Measurements from ENCODE around the gene MCM3AP.
"Not testable (repeated sequence)": the region's sequence is repeated elsewhere in the genome, so short reads cannot be mapped to it uniquely, and the experiment has no call there.

MCM3AP gene

DNA sequence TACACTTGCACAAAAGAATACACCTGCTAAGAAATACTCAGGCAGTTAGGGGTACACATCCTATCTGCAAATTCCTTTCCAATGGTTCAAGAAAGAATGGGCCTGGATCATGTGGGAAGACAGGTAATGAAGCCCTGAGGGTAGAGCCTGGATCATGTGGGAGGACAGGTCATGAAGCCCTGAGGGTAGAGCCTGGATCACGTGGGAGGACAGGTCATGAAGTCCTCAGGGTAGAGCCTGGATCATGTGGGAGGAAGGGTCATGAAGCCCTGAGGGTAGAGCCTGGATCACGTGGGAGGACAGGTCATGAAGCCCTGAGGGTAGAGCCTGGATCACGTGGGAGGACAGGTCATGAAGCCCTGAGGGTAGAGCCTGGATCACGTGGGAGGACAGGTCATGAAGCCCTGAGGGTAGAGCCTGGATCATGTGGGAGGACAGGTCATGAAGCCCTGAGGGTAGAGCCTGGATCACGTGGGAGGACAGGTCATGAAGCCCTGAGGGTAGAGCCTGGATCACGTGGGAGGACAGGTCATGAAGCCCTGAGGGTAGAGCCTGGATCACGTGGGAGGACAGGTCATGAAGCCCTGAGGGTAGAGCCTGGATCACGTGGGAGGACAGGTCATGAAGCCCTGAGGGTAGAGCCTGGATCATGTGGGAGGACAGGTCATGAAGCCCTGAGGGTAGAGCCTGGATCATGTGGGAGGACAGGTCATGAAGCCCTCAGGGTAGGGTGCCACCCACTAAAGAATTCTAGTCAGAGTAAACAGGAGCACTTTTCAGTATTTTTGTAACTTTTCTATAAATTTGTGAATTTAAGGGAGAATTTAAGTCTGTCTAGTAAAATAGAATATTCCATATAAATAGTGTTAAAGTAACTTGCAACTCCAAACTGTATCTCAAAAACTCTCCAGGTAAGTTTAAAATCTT is 84.3 kb downstream of the MCM3AP start:
- DNase-seq (ENCODE audit: low spot score) = not testable (repeated sequence)

GRCh38 chr21:46199436-46200373 is 85.7 kb downstream of the MCM3AP start:
- no peak for DNase-seq (ENCODE audit: low spot score)

DNA sequence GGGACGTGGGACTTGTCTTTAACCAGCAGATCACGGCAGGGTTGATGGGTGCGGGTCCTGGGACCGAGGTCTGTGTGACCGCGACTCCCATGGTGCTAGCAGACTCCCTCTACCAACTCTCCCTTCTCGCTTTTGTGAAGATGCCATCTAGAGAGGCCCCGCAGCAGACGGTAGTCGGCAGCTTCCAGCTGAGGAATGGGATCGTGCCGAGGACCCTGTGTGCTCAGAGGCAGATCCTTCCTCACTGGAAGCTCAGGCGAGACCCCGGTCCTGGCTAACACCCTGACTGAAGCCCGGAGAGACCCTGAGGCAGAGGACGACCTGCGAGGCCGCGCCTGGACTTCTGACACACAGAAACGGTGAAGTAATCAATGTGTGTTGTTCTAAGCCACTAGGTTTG is 88.7 kb downstream of the MCM3AP start:
- DNase-seq (ENCODE audit: low spot score) = no peak

DNA sequence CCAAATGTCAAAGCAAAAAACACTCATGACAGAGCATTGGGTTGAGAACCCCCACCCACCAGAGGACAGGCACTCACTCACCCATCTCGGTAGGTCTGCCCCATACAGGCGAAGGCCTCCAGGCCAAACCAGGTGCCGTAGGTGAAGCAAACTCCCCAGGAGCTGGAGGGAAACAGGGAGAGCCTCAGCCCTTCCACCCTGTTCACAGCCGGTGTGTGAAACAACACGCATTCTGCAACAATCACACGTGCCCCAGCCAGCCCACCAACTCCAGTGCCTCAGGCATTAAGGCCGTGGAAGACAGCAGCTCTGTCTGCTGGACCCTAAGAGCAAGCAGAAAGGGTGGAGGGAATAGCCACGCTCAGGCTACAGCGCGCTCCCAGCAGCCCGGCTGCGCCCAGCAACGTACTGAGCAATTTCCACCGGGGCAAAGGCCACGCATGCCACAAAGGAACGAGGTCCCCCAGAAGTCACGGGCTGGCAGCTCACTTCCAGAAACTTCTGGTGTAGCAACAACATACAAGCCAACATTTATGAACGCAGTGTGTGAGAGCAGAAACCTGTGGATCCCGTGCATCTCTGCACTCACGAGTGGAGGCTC is 89.7 kb downstream of the MCM3AP start:
- DNase-seq (ENCODE audit: low spot score) = no peak

- no peak for DNase-seq (ENCODE audit: low spot score)
Observed at GRCh38 chr21:46194374-46195334, 90.8 kb downstream of the MCM3AP start.

DNA sequence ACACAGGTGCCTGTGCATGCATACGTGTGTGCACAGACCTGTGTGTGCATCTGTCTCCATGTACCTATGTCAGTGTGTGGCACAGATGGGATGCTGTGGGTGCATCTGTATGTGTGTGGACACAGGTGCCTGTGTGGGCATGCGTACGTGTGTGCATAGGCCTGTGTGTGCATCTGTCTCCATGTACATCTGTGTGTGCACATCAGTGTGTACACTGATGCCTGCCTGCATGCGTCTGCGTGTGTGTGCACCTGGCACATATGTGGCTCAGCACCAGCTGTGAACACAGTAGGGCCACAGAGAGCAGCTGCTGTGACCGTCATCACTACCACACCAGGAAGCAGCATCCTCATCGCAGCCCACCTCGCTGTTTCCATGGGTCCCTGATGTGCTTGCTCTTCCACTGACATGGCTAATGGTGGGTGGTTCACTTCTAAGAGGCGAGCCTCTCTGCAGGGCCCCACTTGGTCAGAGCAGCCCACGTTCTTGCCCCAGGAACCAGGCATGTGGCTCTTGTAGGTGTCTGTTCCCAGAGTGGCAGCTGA is 91.5 kb downstream of the MCM3AP start:
- no peak for DNase-seq (ENCODE audit: low spot score)

- DNase-seq (ENCODE audit: low spot score) = no peak
Observed at GRCh38 chr21:46191686-46192575, 93.5 kb downstream of the MCM3AP start.

GRCh38 chr21:46191257-46191685 is 94.1 kb downstream of the MCM3AP start:
- DNase-seq (ENCODE audit: low spot score) = no peak

DNA sequence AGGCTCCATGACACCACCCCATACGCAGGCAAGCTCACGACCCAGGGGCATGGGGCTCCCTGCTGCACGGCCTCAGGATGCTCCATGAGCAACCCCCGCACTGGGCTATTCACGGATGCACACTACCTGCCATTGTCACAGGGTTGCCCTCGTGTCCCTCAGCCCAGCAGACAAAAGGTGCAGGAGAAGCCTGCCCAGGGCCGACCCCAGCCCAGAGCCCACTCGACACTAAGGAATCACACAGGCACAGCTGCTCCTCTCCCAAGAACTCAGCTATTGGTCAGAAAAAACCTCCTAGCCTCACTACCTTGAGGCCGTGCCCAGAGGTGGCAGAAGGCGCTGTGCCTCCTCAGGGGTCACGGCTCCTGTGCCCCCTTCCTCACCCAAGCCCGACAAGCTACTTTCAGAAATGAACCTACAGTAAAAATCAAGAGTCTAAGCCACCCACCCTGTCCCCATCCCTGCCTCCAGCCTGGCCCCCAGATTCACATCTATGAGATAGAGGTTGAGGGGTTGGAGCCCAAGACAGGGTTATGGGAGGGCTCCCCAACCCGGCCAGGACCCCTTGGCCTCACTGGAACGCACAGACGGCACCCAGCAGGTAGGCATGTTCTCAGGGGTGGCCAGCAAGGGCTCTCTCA is 94.8 kb downstream of the MCM3AP start:
- DNase-seq (ENCODE audit: low spot score) = no peak

DNA sequence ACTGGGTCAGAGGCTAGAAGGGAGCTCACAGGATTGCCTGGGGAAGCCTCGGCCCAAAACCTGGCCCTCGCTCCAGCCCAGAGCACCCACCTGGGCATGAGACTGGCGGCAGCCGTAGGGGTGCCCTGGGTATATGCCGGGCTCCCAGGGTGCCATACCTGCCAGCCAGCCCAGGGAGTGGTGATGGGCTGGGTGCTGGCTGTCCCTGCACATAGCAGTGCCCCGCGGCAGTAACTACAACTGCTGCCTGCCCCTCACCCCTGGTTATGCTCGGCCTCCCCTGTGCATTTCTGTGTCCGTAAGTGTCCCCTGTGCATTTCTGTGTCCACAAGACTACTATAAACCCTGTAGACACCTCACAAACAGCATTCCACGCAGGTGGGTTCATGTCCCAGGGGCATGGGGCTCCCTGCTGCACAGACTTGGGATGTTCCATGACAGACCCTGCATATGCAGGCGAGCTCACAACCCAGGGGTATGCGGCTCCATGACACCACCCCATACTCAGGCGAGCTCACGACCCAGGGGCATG is 95.4 kb downstream of the MCM3AP start:
- no peak for DNase-seq (ENCODE audit: low spot score)

GRCh38 chr21:46189213-46189958 is 96.0 kb downstream of the MCM3AP start:
- DNase-seq (ENCODE audit: low spot score) = no peak

- DNase-seq (ENCODE audit: low spot score) = no peak
Observed at GRCh38 chr21:46188226-46189212, 96.9 kb downstream of the MCM3AP start.

DNA sequence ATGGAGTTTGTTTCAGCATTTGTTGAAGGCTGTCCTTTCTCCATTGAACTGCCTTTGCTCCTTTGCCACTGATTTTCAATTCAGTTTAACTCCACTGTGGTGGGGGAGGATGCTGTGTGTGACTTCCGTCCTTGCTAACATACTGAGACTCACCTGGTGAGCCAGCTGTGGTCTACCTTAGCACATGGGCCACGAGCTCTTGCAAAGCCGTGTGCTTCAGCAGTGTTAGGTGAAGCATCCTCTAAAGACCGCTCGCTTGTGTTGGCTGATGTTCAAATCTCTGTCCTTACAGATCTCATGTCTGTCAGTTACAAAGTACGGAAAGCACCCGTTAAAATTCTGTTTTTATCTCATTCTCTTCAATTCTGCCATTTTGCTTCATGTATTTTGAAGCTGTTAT is 97.6 kb downstream of the MCM3AP start:
- no peak for DNase-seq (ENCODE audit: low spot score)

GRCh38 chr21:46187261-46187660 is 98.2 kb downstream of the MCM3AP start:
- no peak for DNase-seq (ENCODE audit: low spot score)

DNA sequence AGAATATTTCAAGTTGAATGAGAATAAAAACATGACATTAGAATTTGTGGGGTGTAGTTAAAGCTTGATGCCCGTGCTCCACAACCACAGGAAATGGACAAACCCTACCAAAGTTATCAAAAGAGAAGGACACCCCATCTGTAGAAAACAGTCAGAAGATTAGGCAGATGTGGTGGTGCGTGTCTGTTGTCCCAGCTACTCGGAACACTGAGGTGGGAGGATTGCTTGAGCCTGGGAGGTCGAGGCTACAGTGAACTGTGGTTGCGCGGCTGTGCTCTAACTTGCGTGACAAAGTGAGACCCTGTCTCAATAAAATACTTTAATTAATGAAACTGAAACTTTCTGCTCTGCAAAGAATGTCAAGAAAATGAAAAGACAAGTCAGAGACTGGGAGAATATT is 99.7 kb downstream of the MCM3AP start:
- DNase-seq (ENCODE audit: low spot score) = no peak

Data from NAMALWA (cell line).